Embryonic facial prominence (tissue), 1 donor: Measurements from ENCODE around the gene CHPF2.

Experiments used
- DNase-seq: peaks from one replicate; pipeline ENCODE4 v3.0.0-alpha.2; 2016; ENCODE audit errors: extremely low spot score

The CHPF2 gene

GRCh38 chr7:151245360-151246101 is 13.2 kb downstream of the CHPF2 start:
- DNase-seq: no peak

GRCh38 chr7:151246102-151246850 is 14.0 kb downstream of the CHPF2 start:
- no peak for DNase-seq

- no peak for DNase-seq
Observed at GRCh38 chr7:151246851-151247580, 14.7 kb downstream of the CHPF2 start.

GRCh38 chr7:151247611-151248345 is 15.5 kb downstream of the CHPF2 start:
- no peak for DNase-seq

GRCh38 chr7:151248346-151249033 is 16.2 kb downstream of the CHPF2 start, which contains the start of gene SMARCD3:
Gene SMARCD3, minus strand, starts transcription at chr7:151248694. Its CDS starts 132 bp downstream, at chr7:151248562.
- no peak for DNase-seq

GRCh38 chr7:151249034-151249731 is 16.9 kb downstream of the CHPF2 start:
- no peak for DNase-seq

- no peak for DNase-seq
Observed at GRCh38 chr7:151249732-151250072, 17.4 kb downstream of the CHPF2 start.

GRCh38 chr7:151250181-151251132 is 18.2 kb downstream of the CHPF2 start:
- no peak for DNase-seq

- no peak for DNase-seq
Observed at GRCh38 chr7:151251328-151251688, 19.0 kb downstream of the CHPF2 start.

GRCh38 chr7:151251689-151252560 is 19.6 kb downstream of the CHPF2 start:
- DNase-seq: no peak

- no peak for DNase-seq
Observed at GRCh38 chr7:151252561-151252835, 20.2 kb downstream of the CHPF2 start.

GRCh38 chr7:151252961-151253711 is 20.9 kb downstream of the CHPF2 start:
- DNase-seq: no peak

GRCh38 chr7:151254316-151254715 is 22.0 kb downstream of the CHPF2 start:
- no peak for DNase-seq

- no peak for DNase-seq
Observed at GRCh38 chr7:151254851-151255250, 22.6 kb downstream of the CHPF2 start.

- no peak for DNase-seq
Observed at GRCh38 chr7:151255390-151255789, 23.1 kb downstream of the CHPF2 start.

GRCh38 chr7:151256410-151257045 is 24.2 kb downstream of the CHPF2 start:
- no peak for DNase-seq

GRCh38 chr7:151257990-151258389 is 25.7 kb downstream of the CHPF2 start:
- no peak for DNase-seq

GRCh38 chr7:151260471-151260870 is 28.2 kb downstream of the CHPF2 start:
- DNase-seq: no peak
